ENCODE data around the gene NUMB. TPM values are rescaled to one million over a fixed set of nuclear protein-coding genes. Genes with fewer than 3 reads are reported as not detected.

NUMB gene
- total RNA-seq, 1 experiment from 2014 or later, result 41.1 TPM

DNA sequence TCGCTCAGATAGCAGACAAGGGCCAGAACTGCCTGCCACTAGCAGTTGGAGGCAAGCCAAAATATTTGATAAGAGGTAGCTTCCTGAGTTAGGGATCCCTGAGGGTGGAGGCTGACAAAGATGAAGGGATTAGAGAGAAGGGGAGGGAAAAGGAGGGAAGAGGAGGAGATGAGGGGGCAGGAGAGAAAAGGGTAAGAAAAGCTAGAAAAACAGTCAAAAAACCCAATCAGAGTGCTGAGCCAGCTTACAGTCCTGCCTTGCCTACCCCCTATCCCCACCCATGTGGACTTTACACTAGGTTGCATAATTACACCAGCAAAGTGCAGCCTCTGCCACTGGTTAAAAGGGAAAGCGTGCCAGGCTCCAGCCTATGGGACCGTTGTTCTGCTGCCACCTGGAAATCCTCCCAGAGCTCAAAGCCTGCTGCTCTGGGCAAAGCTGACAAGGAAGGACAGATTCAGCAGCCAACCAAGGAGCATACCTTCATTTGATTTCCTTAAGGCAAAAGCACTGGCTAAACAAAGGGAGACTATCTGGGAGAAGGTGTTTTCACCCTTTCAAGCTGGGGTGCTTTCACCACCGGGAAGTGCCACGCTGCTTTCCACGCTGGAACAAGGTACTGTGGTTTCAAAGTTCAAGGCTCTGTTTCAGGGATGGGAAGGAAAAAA lies 3.8 kb upstream of the NUMB start:
- H4K20me1 ChIP-seq (ENCODE audit: insufficient read depth, low read depth, low read length), result peaks cover 7% of the 10 kb centered on the region; the same call in 1 of the 2 replicates
- H3K9me3 ChIP-seq (ENCODE audit: low read length), result no peaks in the 10 kb centered on the region
- peaks cover 9% of the 10 kb centered on the region; the same call in 1 of the 2 replicates for H3K79me2 ChIP-seq (ENCODE audit: low read length)
- no peaks in the 10 kb centered on the region for H3K9me2 ChIP-seq (replicated peaks; ENCODE audit: insufficient read depth, low read length)
- no peaks in the 10 kb centered on the region for H3K27me3 ChIP-seq (ENCODE audit: low read length)
- no peak overlapping the region for H3K27ac ChIP-seq (ENCODE audit: low read length)
- H3K9ac ChIP-seq (ENCODE audit: low read length), result no peak overlapping the region
- no peaks in the 10 kb centered on the region for H3K36me3 ChIP-seq (ENCODE audit: insufficient read depth, low read length)
- peaks cover 57% of the 10 kb centered on the region for H3K4me1 ChIP-seq (ENCODE audit: low read length)
- peak overlapping the region; percentile 10 for H3K4me2 ChIP-seq (ENCODE audit: low read depth, low read length, poor library complexity, severe bottlenecking)
- peak overlapping the region; percentile 45; the same call in 1 of the 2 replicates for H2AFZ ChIP-seq (ENCODE audit: low read length)
- DNase-seq, result no peak
- no peak overlapping the region for H3K4me3 ChIP-seq (ENCODE audit: low read length)

DNA sequence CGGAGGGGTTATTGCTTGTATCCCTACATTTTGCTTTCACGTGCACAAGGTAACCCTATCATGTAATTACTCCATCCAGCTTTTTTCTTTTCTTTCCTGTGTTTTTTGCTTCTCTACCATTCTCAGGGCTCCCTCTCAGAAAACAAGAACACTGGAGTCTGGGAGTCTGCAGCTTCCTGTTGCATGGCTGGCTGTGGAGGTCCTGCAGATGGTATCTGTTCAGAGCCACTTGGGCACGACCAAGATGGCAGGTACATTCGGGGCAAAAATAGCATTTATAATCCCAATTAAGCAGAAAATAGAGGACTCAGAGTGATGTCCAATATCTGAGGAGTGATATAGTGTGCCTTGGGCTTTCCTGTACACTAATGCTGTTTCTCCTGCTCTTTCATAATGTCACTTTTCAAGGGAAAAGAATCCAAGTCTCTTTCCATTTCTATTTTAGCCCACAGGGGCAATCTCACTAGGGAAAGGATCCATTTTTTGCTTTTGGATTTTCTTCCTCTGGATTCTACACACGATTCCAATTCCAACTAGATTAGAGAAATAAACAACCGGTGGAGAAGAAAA lies 3.2 kb upstream of the NUMB start:
- Histone ChIP-seq H3K36me3 (ENCODE audit: insufficient read depth, low read length) (no peaks in the 10 kb centered on the region), H3K27ac (ENCODE audit: low read length) (no peak overlapping the region), H2AFZ (ENCODE audit: low read length) (peak overlapping the region; percentile 45; the same call in 1 of the 2 replicates), H3K9me3 (ENCODE audit: low read length) (no peaks in the 10 kb centered on the region), H3K4me2 (ENCODE audit: low read depth, low read length, poor library complexity, severe bottlenecking) (peak overlapping the region; percentile 10), H3K79me2 (ENCODE audit: low read length) (peaks cover 15% of the 10 kb centered on the region), H3K4me3 (ENCODE audit: low read length) (no peak overlapping the region), H3K4me1 (ENCODE audit: low read length) (peaks cover 63% of the 10 kb centered on the region), H3K9ac (ENCODE audit: low read length) (no peak overlapping the region), H3K9me2 (replicated peaks; ENCODE audit: insufficient read depth, low read length) (no peaks in the 10 kb centered on the region), H4K20me1 (ENCODE audit: insufficient read depth, low read depth, low read length) (peaks cover 13% of the 10 kb centered on the region; the same call in 1 of the 2 replicates), H3K27me3 (ENCODE audit: low read length) (no peaks in the 10 kb centered on the region)
- DNase-seq, result no peak

DNA sequence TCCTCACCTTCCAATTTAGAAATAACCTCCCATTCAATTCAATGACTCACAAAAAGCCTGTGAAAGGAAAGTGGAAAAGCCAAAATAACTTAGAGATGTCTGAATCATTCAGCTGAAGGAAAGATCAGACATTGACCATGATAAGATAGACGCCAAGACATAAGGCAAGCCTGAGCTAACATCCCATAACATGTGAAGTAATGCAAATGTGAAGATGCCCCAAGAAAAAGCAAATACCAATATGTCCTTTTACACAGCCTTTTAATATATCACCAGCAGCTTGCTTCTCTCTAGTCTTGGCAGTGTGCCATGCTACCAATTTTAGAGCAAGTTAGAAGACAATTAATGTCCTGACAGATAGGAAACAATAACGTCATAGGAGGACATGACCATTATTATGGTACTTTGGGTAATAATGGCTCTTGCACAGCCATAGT lies 2.4 kb upstream of the NUMB start:
- Histone ChIP-seq H2AFZ (ENCODE audit: low read length) (no peak overlapping the region), H3K4me1 (ENCODE audit: low read length) (peaks cover 63% of the 10 kb centered on the region), H3K9me2 (replicated peaks; ENCODE audit: insufficient read depth, low read length) (no peaks in the 10 kb centered on the region), H3K36me3 (ENCODE audit: insufficient read depth, low read length) (no peaks in the 10 kb centered on the region), H3K79me2 (ENCODE audit: low read length) (peaks cover 21% of the 10 kb centered on the region), H3K27ac (ENCODE audit: low read length) (no peak overlapping the region), H4K20me1 (ENCODE audit: insufficient read depth, low read depth, low read length) (peaks cover 18% of the 10 kb centered on the region; the same call in 1 of the 2 replicates), H3K4me3 (ENCODE audit: low read length) (no peak overlapping the region), H3K9me3 (ENCODE audit: low read length) (no peaks in the 10 kb centered on the region), H3K4me2 (ENCODE audit: low read depth, low read length, poor library complexity, severe bottlenecking) (no peak overlapping the region), H3K9ac (ENCODE audit: low read length) (no peak overlapping the region), H3K27me3 (ENCODE audit: low read length) (no peaks in the 10 kb centered on the region)
- peak; percentile 72 for DNase-seq

DNA sequence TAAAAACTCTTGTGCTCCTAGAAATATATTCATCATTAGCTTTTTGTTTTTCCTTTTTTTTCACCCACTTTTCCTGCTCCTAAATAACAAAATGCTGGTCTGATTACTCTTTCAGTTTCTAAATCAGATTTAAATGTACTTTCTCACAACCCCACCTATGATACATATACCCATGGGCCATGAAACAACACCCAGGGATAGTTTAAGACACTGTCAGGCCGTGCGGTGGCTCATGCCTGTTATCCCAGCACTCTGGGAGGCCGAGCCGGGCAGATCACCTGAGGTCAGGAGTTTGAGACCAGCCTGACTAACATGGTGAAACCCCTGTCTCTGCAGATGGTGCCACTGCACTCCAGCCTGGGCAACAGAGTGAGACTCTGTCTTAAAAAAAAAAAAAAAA lies 1.6 kb upstream of the NUMB start:
- no peaks in the 10 kb centered on the region for H3K9me3 ChIP-seq (ENCODE audit: low read length)
- H3K4me3 ChIP-seq (ENCODE audit: low read length), result no peak overlapping the region
- no peaks in the 10 kb centered on the region for H3K36me3 ChIP-seq (ENCODE audit: insufficient read depth, low read length)
- peaks cover 18% of the 10 kb centered on the region; the same call in 1 of the 2 replicates for H4K20me1 ChIP-seq (ENCODE audit: insufficient read depth, low read depth, low read length)
- no peaks in the 10 kb centered on the region for H3K9me2 ChIP-seq (replicated peaks; ENCODE audit: insufficient read depth, low read length)
- H3K27me3 ChIP-seq (ENCODE audit: low read length), result no peaks in the 10 kb centered on the region
- H3K79me2 ChIP-seq (ENCODE audit: low read length), result peaks cover 26% of the 10 kb centered on the region
- H3K27ac ChIP-seq (ENCODE audit: low read length), result no peak overlapping the region
- DNase-seq, result no peak
- no peak overlapping the region for H3K9ac ChIP-seq (ENCODE audit: low read length)
- peaks cover 63% of the 10 kb centered on the region for H3K4me1 ChIP-seq (ENCODE audit: low read length)
- H2AFZ ChIP-seq (ENCODE audit: low read length), result no peak overlapping the region
- H3K4me2 ChIP-seq (ENCODE audit: low read depth, low read length, poor library complexity, severe bottlenecking), result no peak overlapping the region

DNA sequence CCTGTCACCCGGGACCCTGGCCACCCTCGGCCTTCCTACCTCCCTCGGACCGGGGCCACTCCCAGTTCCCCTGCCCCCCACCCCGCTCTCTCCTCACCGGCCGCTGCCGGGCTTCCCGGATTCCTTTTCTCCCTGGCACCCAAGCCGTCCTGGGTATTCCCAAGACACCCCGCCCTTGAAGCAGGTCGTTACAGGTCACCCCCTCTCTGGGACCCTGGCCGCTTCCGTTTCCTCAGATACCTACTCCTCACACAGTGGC lies 493 bp downstream of the NUMB start:
- peaks cover 64% of the 10 kb centered on the region for H3K4me1 ChIP-seq (ENCODE audit: low read length)
- DNase-seq, result no peak
- no peaks in the 10 kb centered on the region for H3K27me3 ChIP-seq (ENCODE audit: low read length)
- peaks cover 44% of the 10 kb centered on the region for H3K79me2 ChIP-seq (ENCODE audit: low read length)
- H3K9me2 ChIP-seq (replicated peaks; ENCODE audit: insufficient read depth, low read length), result no peaks in the 10 kb centered on the region
- H4K20me1 ChIP-seq (ENCODE audit: insufficient read depth, low read depth, low read length), result peaks cover 18% of the 10 kb centered on the region; the same call in 1 of the 2 replicates
- no peak overlapping the region for H3K27ac ChIP-seq (ENCODE audit: low read length)
- peak overlapping the region; percentile 88 for H3K4me2 ChIP-seq (ENCODE audit: low read depth, low read length, poor library complexity, severe bottlenecking)
- no peaks in the 10 kb centered on the region for H3K9me3 ChIP-seq (ENCODE audit: low read length)
- no peaks in the 10 kb centered on the region for H3K36me3 ChIP-seq (ENCODE audit: insufficient read depth, low read length)
- H3K4me3 ChIP-seq (ENCODE audit: low read length), result peak overlapping the region; percentile 78
- H2AFZ ChIP-seq (ENCODE audit: low read length), result peak overlapping the region; percentile 34
- H3K9ac ChIP-seq (ENCODE audit: low read length), result peak overlapping the region; percentile 85

DNA sequence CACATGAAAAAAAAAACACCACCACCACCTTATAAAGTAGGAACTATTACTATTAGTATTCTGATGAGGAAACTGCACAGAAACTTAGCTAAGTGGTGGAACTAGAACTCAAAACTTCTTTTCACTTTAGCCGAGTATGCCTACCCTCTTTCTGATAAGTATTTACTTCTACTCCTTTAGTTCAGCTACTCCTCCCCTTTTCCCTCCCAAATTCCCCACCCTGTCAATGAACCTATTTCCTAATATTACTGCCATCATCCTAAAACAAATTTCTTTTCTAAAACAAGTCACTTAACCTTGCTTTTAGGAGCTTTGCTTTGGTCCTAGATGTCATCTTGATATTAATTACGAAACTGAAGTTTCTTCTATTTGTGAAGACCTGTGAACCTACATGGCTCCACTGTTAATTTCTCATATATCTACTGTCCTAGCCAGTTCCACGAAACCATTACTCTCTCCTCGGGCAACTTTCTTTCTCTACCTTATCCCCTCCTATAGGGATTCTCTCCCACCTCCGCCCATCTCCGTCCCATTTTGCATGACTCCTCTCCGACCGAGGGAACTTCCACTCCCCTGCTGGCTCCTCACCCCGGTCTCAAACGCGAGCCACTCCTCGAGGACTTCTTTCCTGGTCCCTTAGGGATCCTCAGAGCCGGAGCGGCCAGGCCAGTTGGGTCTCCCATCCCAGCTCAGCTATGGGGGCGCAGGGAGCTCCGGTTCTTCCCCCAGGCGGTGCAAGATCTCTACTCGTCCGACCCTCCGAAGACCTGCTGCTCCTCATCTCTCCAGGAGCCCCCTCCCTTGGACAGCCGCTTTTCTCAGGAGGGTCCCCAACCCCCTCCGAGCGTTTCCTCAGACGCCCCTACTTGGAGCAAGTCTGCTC lies 1.1 kb downstream of the NUMB start:
- Histone ChIP-seq H3K4me1 (ENCODE audit: low read length) (peaks cover 64% of the 10 kb centered on the region), H3K79me2 (ENCODE audit: low read length) (peaks cover 50% of the 10 kb centered on the region), H3K27me3 (ENCODE audit: low read length) (no peaks in the 10 kb centered on the region), H3K9me3 (ENCODE audit: low read length) (no peaks in the 10 kb centered on the region), H3K36me3 (ENCODE audit: insufficient read depth, low read length) (no peaks in the 10 kb centered on the region), H3K9ac (ENCODE audit: low read length) (peak overlapping the region; percentile 85), H4K20me1 (ENCODE audit: insufficient read depth, low read depth, low read length) (peaks cover 24% of the 10 kb centered on the region; the same call in 1 of the 2 replicates), H3K4me3 (ENCODE audit: low read length) (peak overlapping the region; percentile 78), H3K4me2 (ENCODE audit: low read depth, low read length, poor library complexity, severe bottlenecking) (peak overlapping the region; percentile 88), H3K9me2 (replicated peaks; ENCODE audit: insufficient read depth, low read length) (no peaks in the 10 kb centered on the region), H2AFZ (ENCODE audit: low read length) (no peak overlapping the region), H3K27ac (ENCODE audit: low read length) (no peak overlapping the region)
- DNase-seq, result peak; percentile 54

DNA sequence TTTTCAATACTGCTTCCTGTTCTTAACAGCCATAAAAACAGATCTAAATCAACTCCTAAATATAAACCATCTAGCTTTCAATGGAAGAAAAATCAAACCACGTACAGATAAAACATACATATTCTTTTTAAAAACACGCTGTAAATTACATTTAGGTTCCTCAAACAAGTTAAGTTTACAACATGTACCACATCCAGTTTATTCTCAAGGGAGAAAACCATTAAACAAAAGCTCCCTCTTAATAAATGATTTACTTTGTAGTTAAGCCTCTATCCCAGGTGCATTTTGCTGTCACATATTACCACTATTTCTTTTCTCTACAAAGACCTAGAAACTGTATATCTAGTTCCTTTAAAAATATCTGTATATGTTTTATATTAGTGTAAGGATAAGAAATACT lies 3.1 kb downstream of the NUMB start:
- H3K9me3 ChIP-seq (ENCODE audit: low read length), result no peaks in the 10 kb centered on the region
- no peaks in the 10 kb centered on the region for H3K27me3 ChIP-seq (ENCODE audit: low read length)
- peaks cover 67% of the 10 kb centered on the region for H3K79me2 ChIP-seq (ENCODE audit: low read length)
- H3K4me2 ChIP-seq (ENCODE audit: low read depth, low read length, poor library complexity, severe bottlenecking), result peak overlapping the region; percentile 62
- H3K9ac ChIP-seq (ENCODE audit: low read length), result peak overlapping the region; percentile 7; the same call in 1 of the 2 replicates
- H4K20me1 ChIP-seq (ENCODE audit: insufficient read depth, low read depth, low read length), result peaks cover 32% of the 10 kb centered on the region; the same call in 1 of the 2 replicates
- no peak overlapping the region for H2AFZ ChIP-seq (ENCODE audit: low read length)
- peaks cover 45% of the 10 kb centered on the region for H3K4me1 ChIP-seq (ENCODE audit: low read length)
- H3K4me3 ChIP-seq (ENCODE audit: low read length), result peak overlapping the region; percentile 18; the same call in 1 of the 2 replicates
- no peaks in the 10 kb centered on the region for H3K36me3 ChIP-seq (ENCODE audit: insufficient read depth, low read length)
- H3K9me2 ChIP-seq (replicated peaks; ENCODE audit: insufficient read depth, low read length), result no peaks in the 10 kb centered on the region
- no peak for DNase-seq
- H3K27ac ChIP-seq (ENCODE audit: low read length), result peak overlapping the region; percentile 13; the same call in 1 of the 2 replicates
